Fibroblast of peridontal ligament (primary cell): ENCODE measurements around the gene MFRP.

Experiments used
- DNase-seq: peaks from one replicate; pipeline ENCODE4 v3.0.0-alpha.2; 2010; ENCODE audit errors: extremely low read depth

MFRP gene

DNA sequence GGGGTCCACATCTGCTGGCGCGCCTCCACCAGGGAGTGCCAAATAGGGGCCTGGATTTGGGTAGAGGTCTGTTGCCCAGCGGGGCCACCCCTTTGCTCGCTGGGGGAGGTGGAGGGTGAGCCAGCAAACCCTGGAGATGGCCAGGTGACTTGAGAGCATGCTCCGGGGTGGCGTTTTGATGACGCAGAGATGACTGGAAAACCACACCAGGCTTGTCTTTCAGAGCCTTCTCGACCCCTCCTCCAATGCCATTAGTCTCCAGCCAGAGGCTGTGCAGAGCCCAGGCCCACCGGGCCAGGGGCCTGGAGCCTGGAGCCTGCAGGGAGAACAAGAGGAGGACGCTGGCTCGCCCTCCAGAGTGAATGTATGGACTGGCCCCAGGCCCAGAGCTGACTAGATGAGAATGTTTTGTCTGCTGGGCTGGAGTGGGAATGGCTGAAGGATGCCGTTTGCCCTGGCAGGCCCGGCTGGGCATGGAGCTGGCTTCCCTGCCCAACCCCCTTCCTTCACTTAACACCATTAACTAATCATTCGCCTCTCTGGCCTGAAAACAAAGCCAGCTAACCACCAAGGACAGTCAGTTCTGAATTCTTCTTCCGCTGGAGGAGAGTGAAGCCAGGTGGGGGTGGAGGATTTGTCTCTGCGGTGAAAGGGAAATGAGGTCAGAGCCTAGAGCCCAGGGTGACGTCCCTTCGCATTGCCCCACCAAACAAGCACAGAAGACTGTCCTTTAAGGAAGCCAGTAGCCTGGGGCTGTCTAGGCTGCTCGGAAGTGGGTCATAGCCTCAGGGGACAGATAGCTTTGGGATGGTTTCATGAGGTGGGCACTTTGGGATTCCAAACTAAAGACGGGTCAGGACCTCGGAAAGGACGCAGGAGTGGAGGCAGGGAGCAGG lies 28.0 kb downstream of the MFRP start:
- DNase-seq: peak; percentile 56

- DNase-seq: no peak
These were observed 28.8 kb downstream of the MFRP start for GRCh38 chr11:119317592-119318239.

DNA sequence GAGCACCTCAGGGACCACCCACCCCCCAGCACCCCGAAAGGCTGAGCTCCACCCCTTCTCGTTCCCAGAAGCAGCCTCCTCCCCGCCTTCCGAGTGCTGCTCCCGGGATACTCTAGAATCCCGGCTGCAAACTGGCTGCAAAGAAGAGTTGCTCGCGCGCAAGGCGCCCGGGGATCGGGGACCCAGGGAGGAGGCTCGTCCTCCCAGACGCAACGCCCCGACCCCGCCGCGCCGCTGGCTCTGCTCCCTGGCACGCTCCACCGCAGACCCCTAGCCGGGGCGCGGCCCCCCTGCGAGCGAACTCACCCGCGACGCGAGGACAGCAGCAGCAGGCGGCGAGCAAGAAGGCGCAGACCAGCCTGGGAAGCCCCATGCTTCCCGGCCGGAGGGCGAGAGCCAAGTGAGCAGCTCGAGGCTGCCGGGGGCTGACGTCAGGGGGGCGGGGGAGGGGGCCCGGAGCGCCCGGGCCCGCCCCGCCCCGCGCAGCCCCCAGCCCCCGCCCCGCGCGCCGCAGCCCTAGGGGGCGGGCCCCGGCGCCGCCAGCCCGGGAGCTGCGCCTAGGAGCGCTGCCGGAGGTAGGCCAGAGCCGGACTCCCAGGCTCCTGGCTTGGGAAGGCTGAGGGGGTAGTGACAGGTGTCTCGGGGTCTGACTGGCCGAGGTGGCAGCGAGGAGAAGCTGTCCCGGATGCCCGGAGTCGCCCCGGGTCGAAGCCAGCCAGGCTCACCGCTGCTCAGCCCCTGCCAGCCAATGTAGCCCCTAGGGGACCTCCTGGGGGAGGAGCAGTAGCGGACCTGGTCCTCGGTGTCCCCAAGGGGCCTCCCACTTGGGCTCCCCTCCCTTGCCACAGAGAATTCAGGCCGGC lies 29.5 kb downstream of the MFRP start, which contains the start of gene MCAM:
Gene MCAM, minus strand, starts transcription at position 402 of the 863 bp plus-strand sequence. Its CDS starts 29 bp downstream, at position 373.
- no peak for DNase-seq

DNA sequence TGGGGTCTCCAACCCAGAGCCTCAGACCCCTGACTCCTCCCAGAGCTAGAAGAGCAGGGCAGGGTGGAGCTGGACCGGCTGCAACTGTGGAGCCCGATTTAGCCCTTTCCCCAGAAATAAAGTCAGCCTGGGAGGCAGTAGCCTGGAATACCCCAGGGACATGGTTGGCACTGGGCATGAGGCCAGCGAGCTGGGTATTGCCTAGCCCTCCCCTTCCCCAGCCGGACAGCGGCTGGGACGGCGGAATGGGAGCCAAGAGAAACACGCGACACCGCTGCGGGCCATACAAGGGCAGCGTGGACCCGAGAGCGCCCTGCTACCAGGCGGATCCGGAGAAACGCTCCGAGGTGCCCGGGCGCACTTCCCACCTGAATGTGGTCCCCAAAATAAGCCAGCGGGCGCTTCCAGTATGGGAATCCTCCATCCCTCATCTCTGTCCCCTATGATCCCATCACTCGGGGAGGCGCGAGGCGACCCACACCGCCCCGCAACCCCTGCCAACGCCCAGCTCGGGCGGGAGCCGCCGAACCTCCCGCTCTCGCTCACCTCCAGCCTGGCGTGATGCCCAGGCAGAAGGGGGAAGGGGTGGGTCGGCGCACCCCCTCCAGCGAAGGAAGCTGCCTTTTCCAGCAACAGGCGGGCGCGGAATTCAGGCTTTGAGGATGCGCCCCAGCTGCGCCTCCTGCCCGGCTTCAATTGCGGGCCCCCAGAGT lies 30.3 kb downstream of the MFRP start:
- no peak for DNase-seq

DNA sequence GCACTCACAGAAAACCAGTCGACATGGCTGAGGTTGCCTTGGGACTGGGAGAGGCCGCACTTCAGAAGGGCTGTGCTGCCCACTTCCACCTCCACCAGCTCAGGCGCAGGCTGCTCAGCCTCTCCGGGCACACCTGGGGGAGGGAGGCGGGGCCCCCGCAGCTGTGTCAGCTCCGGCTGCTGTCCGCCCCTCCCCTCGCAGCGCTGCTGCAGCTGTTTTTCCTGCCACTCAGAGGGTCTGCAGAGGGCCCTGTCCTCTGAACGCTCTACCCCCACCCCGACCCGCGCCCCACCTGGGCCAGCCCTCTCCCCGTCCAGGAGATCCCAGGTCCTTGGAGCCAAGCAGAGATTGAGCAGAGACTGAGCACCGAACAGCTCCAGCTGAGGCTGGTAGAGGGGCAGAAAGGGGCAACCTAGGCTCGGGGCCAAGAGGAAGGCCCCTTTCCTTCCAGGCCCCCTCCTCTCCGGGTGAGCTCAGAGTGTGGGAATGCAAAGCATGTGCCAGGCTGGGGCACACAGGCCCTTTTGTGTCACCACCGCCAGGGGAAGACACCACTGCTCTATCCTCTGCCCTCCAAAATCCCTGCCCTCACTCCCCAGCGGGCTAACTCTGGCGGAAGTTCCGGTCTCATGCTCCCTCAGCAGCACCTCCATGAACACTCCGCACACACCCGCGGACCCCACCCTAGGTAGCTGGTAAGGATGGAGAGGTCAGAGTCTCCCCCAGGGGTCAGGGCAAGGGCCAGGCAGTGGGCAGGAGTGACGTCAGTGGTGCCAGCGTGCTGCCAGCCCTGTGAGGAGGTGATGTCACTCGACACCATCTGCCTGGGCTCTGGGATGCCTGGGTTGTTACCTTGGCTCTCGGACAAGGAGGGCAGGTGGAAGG lies 31.1 kb downstream of the MFRP start:
- DNase-seq: no peak

DNA sequence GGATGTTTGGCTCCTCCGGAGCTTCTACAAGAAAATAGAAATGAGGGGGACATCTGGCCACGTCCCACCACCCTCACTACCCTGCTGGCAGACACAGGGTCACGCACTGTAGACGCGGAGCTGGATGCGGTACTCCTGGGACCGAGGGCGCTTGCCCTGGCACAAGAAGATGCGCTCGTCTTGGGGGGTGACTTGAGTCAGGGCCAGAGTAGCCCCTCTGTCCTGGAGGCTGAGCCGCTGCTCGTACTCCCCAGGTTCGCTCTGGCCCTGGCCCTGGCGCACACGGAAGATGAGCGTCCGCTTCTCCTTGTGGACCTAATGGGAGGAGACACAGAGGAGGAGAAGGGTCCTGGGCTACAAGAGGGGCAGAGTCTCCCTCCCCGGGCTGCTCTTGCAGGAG lies 31.8 kb downstream of the MFRP start:
- no peak for DNase-seq

- DNase-seq: no peak
These were observed 35.8 kb downstream of the MFRP start for GRCh38 chr11:119310682-119311052.

- no peak for DNase-seq
These were observed 36.4 kb downstream of the MFRP start for GRCh38 chr11:119309953-119310681.

DNA sequence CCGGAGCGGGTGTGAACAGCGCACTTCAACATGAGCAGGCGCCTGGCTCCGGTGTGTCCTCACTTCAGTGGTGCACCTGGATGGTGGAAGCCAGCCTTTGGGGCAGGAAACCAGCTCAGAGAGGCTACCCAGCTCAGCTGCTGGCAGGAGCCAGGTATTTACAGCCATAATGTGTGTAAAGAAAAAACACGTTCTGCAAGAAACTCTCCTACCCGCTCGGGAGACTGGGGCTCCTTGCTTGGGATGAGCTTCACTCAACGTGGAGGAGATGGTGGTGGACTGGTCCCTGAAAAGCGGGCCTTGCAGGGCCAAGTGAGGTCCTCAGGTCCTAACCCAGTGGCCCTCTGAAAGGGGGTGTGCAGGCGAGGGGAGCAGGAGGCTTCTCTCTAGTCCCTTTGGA lies 37.1 kb downstream of the MFRP start:
- DNase-seq: no peak

DNA sequence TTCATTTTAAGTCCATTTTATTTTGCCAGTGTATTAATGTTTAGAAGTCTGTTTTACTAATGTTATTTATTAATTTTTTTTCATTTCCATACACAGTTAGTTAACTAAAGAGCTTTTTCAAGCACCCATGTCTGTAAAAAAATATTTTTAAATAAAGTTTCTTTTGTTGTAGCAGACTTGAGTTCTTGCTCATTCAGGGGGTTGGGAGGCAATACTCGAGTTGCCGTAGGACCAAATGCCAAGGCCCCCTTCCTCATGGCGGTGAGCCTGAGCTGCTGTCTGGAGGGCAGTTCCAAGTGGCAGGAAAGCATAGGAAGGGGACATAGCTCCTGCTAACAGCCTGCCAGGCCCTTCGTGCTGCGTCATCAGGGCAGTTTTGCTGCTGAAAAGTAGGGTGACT lies 38.5 kb downstream of the MFRP start:
- DNase-seq: no peak

- no peak for DNase-seq
These were observed 39.3 kb downstream of the MFRP start for GRCh38 chr11:119307219-119307618.

DNA sequence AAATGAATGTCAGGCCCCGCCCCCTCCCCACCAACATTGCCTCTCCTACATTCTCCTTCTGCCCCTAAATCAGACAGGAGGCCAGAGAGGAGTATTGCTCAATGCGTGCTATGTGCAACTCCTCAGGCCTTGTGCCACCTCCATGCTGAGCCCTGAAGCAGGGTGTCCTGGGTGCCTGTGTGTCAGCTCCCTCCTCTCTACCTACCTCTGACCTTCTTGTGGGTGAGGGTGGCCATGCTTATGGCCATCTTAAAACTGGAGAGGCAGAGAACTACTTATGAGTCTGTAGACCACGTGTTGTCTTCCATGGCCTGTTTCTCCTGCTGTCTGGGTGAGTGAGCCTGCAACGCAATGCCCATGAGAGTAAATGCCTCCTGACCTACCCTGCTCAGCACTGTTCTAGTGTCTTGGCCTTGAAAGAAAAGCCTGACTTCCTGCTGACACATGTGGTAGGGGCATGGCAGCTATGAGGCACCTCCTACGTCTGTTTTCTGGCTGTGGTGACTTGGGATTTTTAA lies 40.1 kb downstream of the MFRP start:
- peak; percentile 87 for DNase-seq

GRCh38 chr11:119305556-119306372 lies 40.7 kb downstream of the MFRP start:
- no peak for DNase-seq

- DNase-seq: no peak
These were observed 43.2 kb downstream of the MFRP start for GRCh38 chr11:119303227-119303718.

DNA sequence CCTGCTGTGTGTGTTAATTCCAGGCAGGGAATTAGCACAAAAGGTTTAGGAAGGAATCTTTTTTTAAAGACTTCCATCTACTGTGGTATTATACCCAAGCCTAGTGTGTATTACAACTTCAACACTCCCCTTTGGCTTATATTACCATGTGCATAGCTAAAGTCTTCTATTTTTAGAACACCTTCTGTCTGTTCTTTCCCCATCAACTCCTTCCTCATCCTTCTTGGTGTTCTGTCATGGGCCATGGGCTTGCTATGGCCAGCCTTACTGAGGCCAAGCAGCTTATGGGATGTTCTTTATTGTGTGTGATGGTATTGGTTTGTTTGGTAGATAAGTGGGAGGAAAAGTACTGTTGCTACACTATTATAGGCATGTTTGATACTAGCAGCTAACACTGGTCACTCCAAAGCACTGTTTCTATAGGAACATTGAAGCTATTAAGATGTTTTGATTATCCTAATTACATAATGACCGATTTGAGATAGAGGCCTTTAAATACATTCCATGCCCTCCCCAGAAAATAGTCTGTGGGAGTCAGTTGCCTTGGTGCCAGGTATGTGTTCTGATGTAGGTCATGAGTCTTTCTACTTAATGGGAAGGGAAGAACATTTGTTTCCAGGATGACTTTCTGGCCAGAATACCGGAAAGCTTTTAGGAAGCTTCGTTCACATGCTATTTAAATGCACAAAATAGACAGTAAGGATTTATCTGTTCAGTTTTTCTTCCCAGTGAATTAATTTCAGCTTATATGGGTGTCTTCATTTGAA lies 46.1 kb downstream of the MFRP start:
- no peak for DNase-seq

- DNase-seq: no peak
These were observed 47.1 kb downstream of the MFRP start for GRCh38 chr11:119299416-119299815.

DNA sequence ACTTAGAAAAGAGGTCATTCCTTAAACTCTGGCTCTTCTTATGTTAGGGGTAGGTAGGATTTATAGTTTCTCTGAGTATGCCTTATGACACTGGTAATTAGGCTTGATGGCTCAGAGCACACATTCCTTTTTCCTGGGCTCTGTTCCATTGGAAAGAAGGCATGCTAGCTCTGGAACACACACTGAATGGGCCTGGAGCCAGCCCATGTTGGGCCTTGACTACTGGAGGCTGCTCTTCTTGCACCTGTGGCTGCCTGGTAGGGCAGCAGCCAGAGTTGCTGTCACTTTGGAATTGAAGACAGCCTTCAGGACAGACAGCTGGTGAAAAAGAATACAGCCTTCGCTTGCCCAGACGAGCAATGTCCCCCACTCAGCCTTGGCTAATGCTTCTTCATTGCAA lies 47.8 kb downstream of the MFRP start:
- no peak for DNase-seq

GRCh38 chr11:119297938-119298337 lies 48.6 kb downstream of the MFRP start:
- no peak for DNase-seq
